GM12892 (cell line): ENCODE results near the gene TMEM91.

Experiments
- POLR2A ChIP-seq: IDR thresholded peaks from 2 replicates; pipeline ENCODE4 v1.6.1; 2011; ENCODE audit warnings: low read depth, low read length, control low read depth
- POLR2AphosphoS5 ChIP-seq: IDR thresholded peaks from 2 replicates; pipeline ENCODE4 v1.6.1; 2011; ENCODE audit warnings: low read depth, low read length, control low read depth
- TAF1 ChIP-seq: IDR thresholded peaks from 2 replicates; pipeline ENCODE4 v1.6.1; 2011; ENCODE audit warnings: low read depth, mild to moderate bottlenecking, control low read depth, low read length, borderline replicate concordance

- TF ChIP-seq TAF1 (no peak), POLR2AphosphoS5 (no peak), POLR2A (no peak)
These were observed 19.2 kb upstream of the TMEM91 start for GRCh38 chr19:41356984-41357739.
